ENCODE results near the gene GLYAT. TPM values are rescaled to one million over a fixed set of nuclear protein-coding genes. Genes with fewer than 3 reads are reported as not detected.

GLYAT gene
- total RNA-seq, 1 experiment from 2014 or later: not detected

DNA sequence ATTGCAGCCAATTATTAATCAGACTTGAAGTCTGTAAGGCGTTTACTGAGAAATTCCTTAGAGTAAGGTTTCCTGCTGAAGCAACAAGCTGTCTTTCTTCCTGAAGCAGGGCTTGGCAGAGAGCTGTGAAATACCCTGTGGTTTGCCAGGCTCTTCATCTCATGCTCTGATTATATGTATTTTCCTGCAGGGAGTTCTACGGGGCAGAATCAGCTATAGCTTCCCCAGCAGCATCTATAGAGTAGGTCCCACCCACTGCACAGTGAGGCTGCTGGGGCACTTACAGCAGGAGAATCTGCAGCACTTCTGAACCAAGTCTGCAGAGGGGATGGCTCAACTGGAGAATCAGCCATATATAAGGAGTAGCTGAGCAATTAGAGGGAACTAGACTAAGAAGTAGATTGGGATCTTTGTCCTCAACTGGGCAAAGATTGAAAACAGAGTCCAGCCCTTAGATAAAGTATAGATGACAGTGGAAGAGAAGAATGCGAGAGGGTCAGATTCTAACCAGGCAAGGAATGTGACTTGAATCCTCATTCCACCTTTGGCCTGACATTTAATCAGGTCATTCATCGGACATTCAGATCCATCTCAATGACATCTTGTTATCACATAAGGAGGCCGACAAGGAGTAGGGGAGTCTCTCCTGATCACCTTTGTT is 71.7 kb downstream of the GLYAT start:
- Histone ChIP-seq H3K36me3 (ENCODE audit: control insufficient read depth, insufficient read depth, low read length) (no peaks in the 10 kb centered on the region), H3K4me1 (peaks cover 23% of the 10 kb centered on the region), H3K9me3 (0 out of 2 replicates have a peak, but pooled peaks cover 6% of the 10 kb centered on the region), H3K4me3 (ENCODE audit: low read depth, low read length) (no peak overlapping the region), H3K27me3 (replicated peaks; ENCODE audit: control insufficient read depth, insufficient read depth, low read length) (no peaks in the 10 kb centered on the region)
- Mint-ChIP-seq H3K4me3 (ENCODE audit: unreplicated experiment) (peak overlapping the region; percentile 42), H3K27ac (ENCODE audit: unreplicated experiment) (peak overlapping the region; percentile 88), H3K27me3 (ENCODE audit: insufficient read depth, unreplicated experiment) (no peaks in the 10 kb centered on the region), H3K36me3 (ENCODE audit: insufficient read depth, unreplicated experiment) (no peaks in the 10 kb centered on the region), H3K9me3 (ENCODE audit: unreplicated experiment) (peaks cover 24% of the 10 kb centered on the region), H3K4me1 (ENCODE audit: low read depth, unreplicated experiment) (peaks cover 26% of the 10 kb centered on the region)
- ChIA-PET POLR2A (no interaction called here), CTCF (interaction anchor here (1.4 to 1.9 kb wide), 2 partner anchors 15 to 30 kb away, joined by 3 to 4 read pairs; no protein-coding TSS in a partner anchor)
- BruUV-seq (replicated peaks): no TSS peak
- TF ChIP-seq, protein P1, sequence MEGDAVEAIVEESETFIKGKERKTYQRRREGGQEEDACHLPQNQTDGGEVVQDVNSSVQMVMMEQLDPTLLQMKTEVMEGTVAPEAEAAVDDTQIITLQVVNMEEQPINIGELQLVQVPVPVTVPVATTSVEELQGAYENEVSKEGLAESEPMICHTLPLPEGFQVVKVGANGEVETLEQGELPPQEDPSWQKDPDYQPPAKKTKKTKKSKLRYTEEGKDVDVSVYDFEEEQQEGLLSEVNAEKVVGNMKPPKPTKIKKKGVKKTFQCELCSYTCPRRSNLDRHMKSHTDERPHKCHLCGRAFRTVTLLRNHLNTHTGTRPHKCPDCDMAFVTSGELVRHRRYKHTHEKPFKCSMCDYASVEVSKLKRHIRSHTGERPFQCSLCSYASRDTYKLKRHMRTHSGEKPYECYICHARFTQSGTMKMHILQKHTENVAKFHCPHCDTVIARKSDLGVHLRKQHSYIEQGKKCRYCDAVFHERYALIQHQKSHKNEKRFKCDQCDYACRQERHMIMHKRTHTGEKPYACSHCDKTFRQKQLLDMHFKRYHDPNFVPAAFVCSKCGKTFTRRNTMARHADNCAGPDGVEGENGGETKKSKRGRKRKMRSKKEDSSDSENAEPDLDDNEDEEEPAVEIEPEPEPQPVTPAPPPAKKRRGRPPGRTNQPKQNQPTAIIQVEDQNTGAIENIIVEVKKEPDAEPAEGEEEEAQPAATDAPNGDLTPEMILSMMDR (IDR thresholded peaks at IDR 0.05; ENCODE audit: insufficient read depth in 1 of 2, low read depth in 1 of 2, low read length in 1 of 2, severe bottlenecking in 1 of 2, unreplicated experiment in 1 of 2): no peak
- DNase-seq: no peak
- intact Hi-C loops (cut with micrococcal nuclease; ENCODE audit: unreplicated experiment): loop anchor here (10.0 kb wide), 1 partner anchor 55 kb away; no protein-coding TSS in a partner anchor

DNA sequence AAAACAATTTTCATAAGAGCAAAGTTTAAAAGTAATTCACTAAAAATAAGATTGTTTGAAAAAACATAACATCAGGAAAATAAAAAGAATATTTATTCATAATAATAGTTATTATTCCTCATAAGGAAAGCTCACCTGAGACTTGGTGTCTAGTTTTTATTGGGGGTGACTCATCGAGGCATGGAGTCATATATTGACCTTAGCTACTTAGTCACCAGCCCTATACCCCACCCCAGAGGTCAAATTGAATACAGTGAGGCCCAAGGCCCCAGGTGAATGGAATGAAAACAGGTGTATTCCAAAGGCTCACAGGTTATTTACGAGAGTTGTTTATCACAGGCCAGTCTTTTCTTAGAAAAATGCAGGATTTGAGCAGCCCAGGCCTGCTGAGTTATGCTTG is 72.3 kb downstream of the GLYAT start:
- peak; percentile 49 to 62 for DNase-seq
- intact Hi-C loops (cut with micrococcal nuclease; ENCODE audit: unreplicated experiment): loop anchor here (10.0 kb wide), 1 partner anchor 55 kb away; no protein-coding TSS in a partner anchor
- H3K9me3 Mint-ChIP-seq (ENCODE audit: unreplicated experiment): peaks cover 24% of the 10 kb centered on the region
- no peaks in the 10 kb centered on the region for H3K36me3 ChIP-seq (ENCODE audit: control insufficient read depth, insufficient read depth, low read length)
- 0 out of 2 replicates have a peak, but pooled peaks cover 6% of the 10 kb centered on the region for H3K9me3 ChIP-seq
- POLR2A ChIA-PET: no interaction called here
- H3K4me1 ChIP-seq: peaks cover 23% of the 10 kb centered on the region
- BruUV-seq (replicated peaks): no TSS peak
- no peaks in the 10 kb centered on the region for H3K36me3 Mint-ChIP-seq (ENCODE audit: insufficient read depth, unreplicated experiment)
- CTCF ChIA-PET: interaction anchor here (1.4 to 1.9 kb wide), 2 partner anchors 15 to 30 kb away, joined by 3 to 4 read pairs; no protein-coding TSS in a partner anchor
- TF ChIP-seq, protein P1 (IDR thresholded peaks at IDR 0.05; ENCODE audit: insufficient read depth in 1 of 2, low read depth in 1 of 2, low read length in 1 of 2, severe bottlenecking in 1 of 2, unreplicated experiment in 1 of 2): no peak
- no peaks in the 10 kb centered on the region for H3K27me3 ChIP-seq (replicated peaks; ENCODE audit: control insufficient read depth, insufficient read depth, low read length)
- H3K27me3 Mint-ChIP-seq (ENCODE audit: insufficient read depth, unreplicated experiment): no peaks in the 10 kb centered on the region
- no peak overlapping the region for H3K4me3 ChIP-seq (ENCODE audit: low read depth, low read length)
- peak overlapping the region; percentile 42 for H3K4me3 Mint-ChIP-seq (ENCODE audit: unreplicated experiment)
- H3K27ac Mint-ChIP-seq (ENCODE audit: unreplicated experiment): peak overlapping the region; percentile 88
- peaks cover 29% of the 10 kb centered on the region for H3K4me1 Mint-ChIP-seq (ENCODE audit: low read depth, unreplicated experiment)

Other genes starting within 250 kb of the GLYAT start
- gene OR5B21, start 223.8 kb downstream of the GLYAT start, total RNA-seq (2022): not detected in 2 replicates
- 1.8 and 2.1 TPM in 2 replicates for gene LPXN, start 156.1 kb downstream of the GLYAT start, total RNA-seq (2022)
- 37.5 and 40.6 TPM in 2 replicates for gene ZFP91, start 152.9 kb downstream of the GLYAT start, total RNA-seq (2022)
- gene CNTF, start 109.3 kb downstream of the GLYAT start, total RNA-seq (2022): 3.3 and 3.6 TPM in 2 replicates
- not detected in 2 replicates for gene GLYATL2, start 112.8 kb upstream of the GLYAT start, total RNA-seq (2022)
- gene GLYATL1, start 207.5 kb upstream of the GLYAT start, total RNA-seq (2022): 1.5 and 4.0 TPM in 2 replicates